Skeletal muscle tissue (tissue), 4 donors: ENCODE measurements around the gene NCOR1. TPM values are rescaled to one million over a fixed set of nuclear protein-coding genes. Genes with fewer than 3 reads are reported as not detected.

Source experiments
- H3K27ac ChIP-seq: one replicate; pipeline ENCODE4 v1.7.0; 2013; ENCODE audit warnings: mild to moderate bottlenecking, low read depth, low read length, inconsistent platforms
- H3K27me3 ChIP-seq, 3 donors: one replicate each; pipeline ENCODE4 v1.7.0; 2013; ENCODE audit warnings: low read length in 3 of 3; ENCODE audit not compliant: control insufficient read depth in 3 of 3, insufficient read depth in 3 of 3
- H3K36me3 ChIP-seq, 3 donors: one replicate each; pipeline ENCODE4 v1.7.0; 2013; ENCODE audit warnings: low read length in 3 of 3; ENCODE audit not compliant: control insufficient read depth in 3 of 3, insufficient read depth in 3 of 3
- H3K4me1 ChIP-seq, 3 donors: one replicate each; pipeline ENCODE4 v1.7.0; 2013; ENCODE audit warnings: low read length in 3 of 3, mild to moderate bottlenecking in 3 of 3; ENCODE audit not compliant: control insufficient read depth in 3 of 3, insufficient read depth in 3 of 3
- H3K4me3 ChIP-seq, 3 donors: one replicate each; pipeline ENCODE4 v1.7.0; 2013; ENCODE audit warnings: low read length in 3 of 3
- H3K9ac ChIP-seq, 3 donors: one replicate each; pipeline ENCODE4 v1.7.0; 2013; ENCODE audit warnings: low read length in 3 of 3, mild to moderate bottlenecking in 3 of 3, moderate library complexity in 2 of 3, low read depth in 1 of 3
- H3K9me3 ChIP-seq, 3 donors: one replicate each; pipeline ENCODE4 v1.7.0; 2013; ENCODE audit warnings: low read length in 3 of 3; ENCODE audit not compliant: control insufficient read depth in 3 of 3
- total RNA-seq: library from RNA; depleted of rRNA; stranded (reverse); fragments of >200 nt; gene quantifications from one replicate; pipeline ENCODE4 v1.2.3, GENCODE V29; 2014
- donor health status: Osteomylitis.

Gene NCOR1
- total RNA-seq, 1 donor from 2014 or later: 50.1 TPM

GRCh38 chr17:16083223-16083622, 132.1 kb downstream of the NCOR1 start:
- Histone ChIP-seq H3K27me3 (no peaks in the 10 kb centered on the region), H3K4me3 (no peak overlapping the region), H3K9ac (no peak overlapping the region), H3K4me1 (peaks cover 0 to 4% (median 0%) of the 10 kb centered on the region in 3 donors), H3K27ac (no peak overlapping the region), H3K36me3 (peaks cover 13 to 37% (median 28%) of the 10 kb centered on the region in 3 donors), H3K9me3 (no peaks in the 10 kb centered on the region)

- no peak overlapping the region for H3K9ac ChIP-seq
- peaks cover 0 to 4% (median 0%) of the 10 kb centered on the region in 3 donors for H3K4me1 ChIP-seq
- H3K27me3 ChIP-seq: no peaks in the 10 kb centered on the region
- peaks cover 16 to 40% (median 37%) of the 10 kb centered on the region in 3 donors for H3K36me3 ChIP-seq
- no peak overlapping the region for H3K27ac ChIP-seq
- no peaks in the 10 kb centered on the region for H3K9me3 ChIP-seq
- no peak overlapping the region for H3K4me3 ChIP-seq
These were observed 133.7 kb downstream of the NCOR1 start for GRCh38 chr17:16081507-16082087.

GRCh38 chr17:16080366-16080765, 135.0 kb downstream of the NCOR1 start:
- no peak overlapping the region for H3K27ac ChIP-seq
- peaks cover 19 to 38% (median 38%) of the 10 kb centered on the region in 3 donors for H3K36me3 ChIP-seq
- no peak overlapping the region for H3K9ac ChIP-seq

GRCh38 chr17:16075949-16076348, 139.4 kb downstream of the NCOR1 start:
- H3K9ac ChIP-seq: no peak overlapping the region
- H3K36me3 ChIP-seq: peaks cover 23 to 57% (median 52%) of the 10 kb centered on the region in 3 donors
- no peaks in the 10 kb centered on the region for H3K9me3 ChIP-seq
- H3K4me1 ChIP-seq: no peaks in the 10 kb centered on the region
- no peak overlapping the region for H3K27ac ChIP-seq
- no peaks in the 10 kb centered on the region for H3K27me3 ChIP-seq
- no peak overlapping the region for H3K4me3 ChIP-seq

More at GRCh38 chr17:16080366-16080765, 135.0 kb downstream of the NCOR1 start:
- Histone ChIP-seq H3K4me3 (no peak overlapping the region), H3K9me3 (no peaks in the 10 kb centered on the region), H3K27me3 (no peaks in the 10 kb centered on the region), H3K4me1 (peaks cover 0 to 4% (median 0%) of the 10 kb centered on the region in 3 donors)

GRCh38 chr17:16074423-16074822, 140.9 kb downstream of the NCOR1 start:
- Histone ChIP-seq H3K9ac (no peak overlapping the region), H3K36me3 (peaks cover 31 to 60% (median 58%) of the 10 kb centered on the region in 3 donors), H3K27ac (no peak overlapping the region), H3K4me1 (no peaks in the 10 kb centered on the region), H3K27me3 (no peaks in the 10 kb centered on the region), H3K9me3 (no peaks in the 10 kb centered on the region), H3K4me3 (no peak overlapping the region)

- no peak overlapping the region for H3K4me3 ChIP-seq
- no peaks in the 10 kb centered on the region for H3K27me3 ChIP-seq
- no peak overlapping the region for H3K9ac ChIP-seq
- H3K4me1 ChIP-seq: no peaks in the 10 kb centered on the region
- no peaks in the 10 kb centered on the region for H3K9me3 ChIP-seq
- H3K27ac ChIP-seq: no peak overlapping the region
- peaks cover 32 to 60% (median 57%) of the 10 kb centered on the region in 3 donors for H3K36me3 ChIP-seq
These were observed 141.5 kb downstream of the NCOR1 start for GRCh38 chr17:16073845-16074244.

GRCh38 chr17:16072031-16072430, 143.3 kb downstream of the NCOR1 start:
- Histone ChIP-seq H3K4me3 (no peak overlapping the region), H3K36me3 (peaks cover 37 to 64% (median 51%) of the 10 kb centered on the region in 3 donors), H3K4me1 (no peaks in the 10 kb centered on the region), H3K27me3 (no peaks in the 10 kb centered on the region), H3K9ac (no peak overlapping the region), H3K9me3 (no peaks in the 10 kb centered on the region), H3K27ac (no peak overlapping the region)

GRCh38 chr17:16068323-16068722, 147.0 kb downstream of the NCOR1 start:
- Histone ChIP-seq H3K4me1 (no peaks in the 10 kb centered on the region), H3K27me3 (no peaks in the 10 kb centered on the region), H3K9me3 (no peaks in the 10 kb centered on the region), H3K9ac (no peak overlapping the region), H3K4me3 (no peak overlapping the region), H3K36me3 (peaks cover 48 to 68% (median 64%) of the 10 kb centered on the region in 3 donors), H3K27ac (no peak overlapping the region)

- Histone ChIP-seq H3K27me3 (no peaks in the 10 kb centered on the region), H3K4me1 (no peaks in the 10 kb centered on the region), H3K27ac (no peak overlapping the region), H3K4me3 (no peak overlapping the region), H3K36me3 (peaks cover 55 to 79% (median 71%) of the 10 kb centered on the region in 3 donors), H3K9ac (no peak overlapping the region), H3K9me3 (no peaks in the 10 kb centered on the region)
These were observed 149.2 kb downstream of the NCOR1 start for GRCh38 chr17:16066125-16066524.

GRCh38 chr17:16061631-16062030, 153.7 kb downstream of the NCOR1 start:
- Histone ChIP-seq H3K36me3 (peaks cover 39 to 77% (median 72%) of the 10 kb centered on the region in 3 donors), H3K9me3 (no peaks in the 10 kb centered on the region), H3K27me3 (no peaks in the 10 kb centered on the region), H3K4me3 (no peak overlapping the region), H3K9ac (no peak overlapping the region), H3K4me1 (no peaks in the 10 kb centered on the region), H3K27ac (no peak overlapping the region)
